NB4 (cell line): Measurements from ENCODE around the gene TRABD2B.

Experiments used
- CTCF ChIP-seq: IDR thresholded peaks from one replicate; pipeline ENCODE4 v1.5.1; 2012; ENCODE audit warnings: low read depth, low read length
- MYC ChIP-seq: IDR thresholded peaks from 2 replicates; pipeline ENCODE4 v1.6.1; 2011; ENCODE audit warnings: low read depth, low read length
- POLR2A ChIP-seq: IDR thresholded peaks from 2 replicates; pipeline ENCODE4 v1.6.1; 2011; ENCODE audit warnings: mild to moderate bottlenecking; ENCODE audit not compliant: insufficient read length; ENCODE audit errors: extremely low read depth

- TF ChIP-seq CTCF: no peak
- no peak for TF ChIP-seq MYC
- no peak for TF ChIP-seq POLR2A
Measured at GRCh38 chr1:48003741-48004531, 6.8 kb upstream of the TRABD2B start.
